CD4-positive, alpha-beta T cell treated with Interleukin-4 for 1 hour (primary cell): Measurements from ENCODE around the gene TRIM52.
"Not testable (repeated sequence)": the region's sequence is repeated elsewhere in the genome, so short reads cannot be mapped to it uniquely, and the experiment has no call there.

ENCODE experiments used
- DNase-seq, 2 donors: peaks; one replicate each; pipeline ENCODE4 v3.0.0-alpha.2; 2020 to 2022

The TRIM52 gene

DNA sequence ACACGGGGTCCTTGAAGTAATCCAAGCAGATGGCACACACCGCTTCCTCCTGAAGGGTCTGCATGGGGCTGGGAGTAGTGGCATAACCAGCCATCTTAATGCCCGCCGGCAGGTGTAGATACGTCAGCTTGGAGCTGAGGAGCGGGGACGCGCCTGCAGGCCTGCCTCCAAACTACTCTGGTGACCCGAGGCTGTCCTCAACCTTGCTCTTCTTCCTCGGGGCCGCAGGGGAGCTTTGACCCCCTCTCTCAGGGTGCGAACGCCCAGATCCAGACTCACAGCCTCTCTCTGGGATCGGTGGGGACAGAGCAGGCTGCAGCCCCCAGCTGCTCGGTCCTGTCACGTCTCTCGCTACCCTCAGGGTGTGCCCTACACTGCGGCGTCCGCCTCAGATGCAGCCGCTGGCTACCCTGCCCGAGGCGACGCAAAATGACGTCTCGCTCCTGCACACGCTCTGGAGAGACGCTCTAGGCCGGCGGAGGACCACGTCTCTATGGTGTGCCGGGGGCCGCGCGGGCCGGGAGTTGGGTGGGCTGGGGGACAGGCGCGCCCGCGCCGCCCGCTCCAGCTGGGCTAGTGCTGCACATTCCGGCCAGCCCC is at the start of gene TRIM52:
TRIM52 (minus strand) TSS at position 424 of the 600 bp plus-strand sequence; CDS start at position 94, 330 bp downstream.
- peak; percentile 93 to 94 for DNase-seq

- DNase-seq, result not testable (repeated sequence)
These were observed 26.4 kb upstream of the TRIM52 start for GRCh38 chr5:181287331-181287730.

- DNase-seq, result not testable (repeated sequence)
These were observed 25.2 kb upstream of the TRIM52 start for GRCh38 chr5:181285962-181286705.

DNA sequence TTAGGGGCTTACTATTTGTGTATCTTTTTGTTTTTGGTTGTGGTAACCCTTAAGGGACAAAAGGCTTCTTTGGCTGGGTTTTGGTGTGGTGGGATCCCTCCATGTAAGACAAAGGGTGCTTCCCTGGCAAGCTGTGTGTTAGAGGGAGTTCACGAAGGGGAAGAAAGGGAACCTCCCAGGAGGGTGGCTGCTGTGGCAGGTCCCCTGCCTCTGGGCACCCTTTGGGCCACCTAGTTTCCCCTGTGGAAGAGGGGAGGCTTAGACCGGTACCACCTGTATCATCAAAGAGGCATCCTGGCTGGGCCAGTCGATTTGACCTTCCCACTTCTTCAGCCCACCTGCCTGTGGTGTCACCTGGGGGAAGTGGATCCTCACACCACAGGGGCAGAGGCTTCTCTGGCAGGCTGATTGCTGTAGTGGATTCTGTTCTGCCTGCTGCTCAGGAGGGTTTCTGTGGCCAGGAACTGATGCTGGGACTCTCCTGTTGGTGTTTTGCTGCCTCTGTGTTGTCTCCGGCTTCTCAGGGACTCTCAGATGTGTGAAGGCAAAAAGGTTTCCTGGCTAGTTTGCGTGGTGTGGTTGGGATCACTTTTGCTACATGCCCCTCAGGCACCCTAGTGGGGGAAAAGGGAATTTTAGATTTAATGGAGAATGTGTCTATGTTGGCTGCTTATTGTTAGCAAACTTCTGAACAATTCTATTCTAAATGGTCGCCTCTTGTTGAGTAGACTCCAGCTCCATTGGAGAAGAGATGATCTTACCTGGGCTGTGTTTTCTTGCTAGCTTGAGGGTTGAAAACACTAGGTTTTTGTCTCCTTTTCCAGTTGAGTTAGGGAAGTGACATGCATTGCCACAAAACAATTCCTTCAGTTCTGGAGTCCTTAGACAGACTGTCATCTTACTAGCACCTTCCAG is 23.2 kb upstream of the TRIM52 start:
- not testable (repeated sequence) for DNase-seq

DNA sequence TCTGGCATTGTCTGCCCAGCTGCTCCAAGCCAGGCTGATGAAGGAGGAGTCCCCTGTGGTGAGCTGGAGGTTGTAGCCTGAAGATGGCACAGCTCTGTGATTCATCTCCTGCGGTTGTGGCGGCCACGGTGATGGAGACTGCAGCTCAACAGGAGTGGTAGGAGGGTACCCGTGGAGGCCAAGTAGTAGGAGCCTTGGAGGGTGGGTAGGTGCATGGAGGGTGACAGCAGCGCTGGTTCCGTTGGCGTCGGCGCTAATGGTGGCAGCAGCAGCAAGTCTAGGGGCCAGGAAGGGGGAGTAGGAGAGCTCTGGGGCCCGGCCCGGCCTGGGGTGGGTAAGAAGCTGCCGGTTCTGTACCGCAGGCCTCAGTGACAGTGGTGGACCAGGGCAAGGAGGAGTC is 22.4 kb upstream of the TRIM52 start:
- DNase-seq, result no peak

DNA sequence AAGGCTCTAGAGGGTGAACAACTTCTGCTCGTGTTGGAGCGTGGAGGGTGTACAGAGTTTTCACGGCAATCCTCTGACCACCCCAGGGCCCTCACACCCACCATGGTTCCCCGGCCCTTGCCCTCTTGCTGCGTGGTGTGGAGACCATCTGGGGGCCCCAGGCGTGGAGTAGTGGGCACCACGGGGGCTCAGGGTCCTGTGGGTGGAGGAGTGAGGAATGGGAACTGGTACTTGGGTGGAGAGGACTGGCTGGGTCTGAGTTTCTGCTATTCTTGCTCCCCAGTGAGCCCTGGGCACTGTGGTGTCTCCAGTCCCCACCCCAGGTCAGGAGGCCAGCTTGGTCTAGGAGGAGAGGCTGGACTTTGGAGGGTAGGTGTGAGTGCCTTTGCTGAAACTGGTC is 21.9 kb upstream of the TRIM52 start:
- no peak for DNase-seq

DNA sequence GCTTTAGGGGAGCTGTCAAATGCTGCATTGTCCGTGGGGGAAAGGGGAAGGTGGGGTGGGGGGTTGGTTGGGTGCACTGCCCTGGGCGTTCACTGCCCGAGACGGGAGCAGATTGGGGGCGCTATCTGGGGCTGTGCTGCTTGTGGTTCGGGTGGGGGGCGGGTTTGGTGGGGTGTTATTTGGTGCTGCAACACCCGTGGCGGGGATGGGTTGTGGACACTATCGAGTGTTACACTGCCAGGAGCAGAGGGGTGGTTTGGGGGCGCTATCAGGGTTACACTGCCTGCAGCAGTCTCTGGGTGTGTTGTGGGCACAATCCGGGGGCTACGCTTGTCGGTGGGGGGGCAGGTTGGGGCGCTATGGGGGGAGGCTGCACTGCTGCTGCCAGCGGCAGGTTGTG is 21.5 kb upstream of the TRIM52 start:
- not testable (repeated sequence) for DNase-seq

GRCh38 chr5:181281984-181282316 is 21.0 kb upstream of the TRIM52 start:
- DNase-seq, result no peak

- DNase-seq, result no peak
These were observed 20.4 kb upstream of the TRIM52 start for GRCh38 chr5:181281077-181281983.

DNA sequence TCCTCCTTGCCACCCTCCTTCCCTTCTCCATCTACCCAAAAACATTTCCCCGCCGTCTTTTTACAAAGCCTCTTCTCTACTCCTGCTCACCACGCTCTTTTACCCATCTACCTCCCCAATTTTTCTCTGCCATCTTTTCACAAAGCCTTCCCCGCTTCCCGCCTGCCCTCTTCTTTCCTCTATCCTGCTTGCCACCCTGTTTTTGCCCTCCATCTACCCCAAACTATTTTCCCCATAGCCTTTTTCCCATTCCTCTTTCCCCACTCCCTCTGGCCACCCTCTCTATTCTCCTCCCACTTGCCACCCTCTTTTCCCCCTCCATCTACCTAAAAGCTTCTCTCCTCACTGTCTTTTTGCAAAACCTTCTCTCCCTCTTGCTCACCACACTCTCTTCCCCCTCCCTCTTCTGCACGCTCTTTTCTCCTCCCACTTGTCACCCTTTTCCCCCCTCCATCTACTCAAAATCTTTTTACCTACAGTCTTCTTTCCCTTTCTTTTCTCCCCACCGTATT is 19.4 kb upstream of the TRIM52 start:
- no peak for DNase-seq

GRCh38 chr5:181273433-181273744 is 12.4 kb upstream of the TRIM52 start:
- DNase-seq, result not testable (repeated sequence)

DNA sequence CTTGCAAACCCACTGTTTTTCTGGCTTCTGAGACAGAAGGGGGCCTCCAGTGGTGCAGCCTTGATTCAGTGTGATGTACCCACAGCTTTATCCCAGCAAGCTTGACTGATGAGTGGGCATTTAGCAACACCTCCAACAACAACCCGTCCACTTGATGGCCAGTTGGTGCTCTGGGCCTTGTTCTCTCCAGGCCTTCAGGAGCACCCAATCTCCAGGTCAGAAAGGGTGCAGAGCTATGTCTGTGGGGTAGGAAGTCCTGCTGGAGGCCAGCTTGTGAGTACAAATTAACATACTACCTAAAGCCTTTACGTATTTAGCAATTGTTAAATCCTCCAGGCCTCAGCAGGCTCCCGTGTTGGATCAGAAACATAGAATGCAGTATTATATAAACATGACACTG is 10.1 kb upstream of the TRIM52 start:
- no peak for DNase-seq

DNA sequence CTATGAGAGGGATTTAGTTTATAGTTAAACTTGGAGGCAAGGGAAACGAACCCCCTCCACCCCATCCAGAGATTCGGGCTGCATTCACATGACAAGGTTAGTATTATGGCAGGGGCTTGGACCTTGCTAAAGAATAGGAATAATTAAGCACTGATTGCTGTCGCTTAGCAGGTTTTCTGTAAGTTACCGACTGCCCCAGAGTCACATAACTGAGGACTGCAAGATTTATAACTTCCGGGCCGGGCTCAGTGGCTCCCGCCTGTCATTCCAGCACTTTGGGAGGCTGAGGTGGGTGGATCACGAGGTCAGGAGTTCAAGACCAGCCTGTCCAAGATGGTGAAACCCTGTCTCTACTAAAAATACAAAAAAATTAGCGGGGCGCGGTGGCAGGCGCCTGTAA is 7.0 kb upstream of the TRIM52 start:
- not testable (repeated sequence) for DNase-seq

GRCh38 chr5:181267291-181267904 is 6.5 kb upstream of the TRIM52 start:
- DNase-seq, result not testable (repeated sequence)

DNA sequence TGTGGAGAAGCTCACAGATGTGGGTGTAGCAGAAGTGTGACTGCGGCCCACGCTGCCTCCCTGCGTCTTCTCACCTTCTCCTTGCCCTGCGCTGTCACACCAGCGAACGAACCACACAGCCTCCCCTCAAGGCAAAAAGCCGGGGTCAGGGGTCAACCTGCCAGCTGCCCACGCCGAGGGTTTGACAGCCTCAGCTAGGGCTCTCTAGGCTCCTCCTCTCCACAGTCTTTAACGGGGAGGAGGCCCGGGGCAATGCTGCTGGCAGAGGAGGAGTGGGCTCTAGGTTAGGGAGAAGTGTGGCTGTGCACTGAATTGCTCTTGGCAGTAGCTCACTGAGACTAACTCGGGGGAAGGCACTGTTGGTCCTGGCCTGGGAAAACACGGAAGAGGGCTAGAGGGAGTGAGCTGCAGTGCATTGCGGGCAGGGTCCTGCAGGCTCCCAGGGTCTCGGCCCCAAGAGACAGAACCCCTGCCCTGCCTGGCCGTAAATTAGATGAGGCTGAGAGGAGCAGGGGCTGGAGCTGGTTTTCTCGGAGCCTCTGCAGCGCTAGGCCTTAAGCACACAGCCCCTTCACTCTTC is 4.2 kb upstream of the TRIM52 start:
- no peak for DNase-seq

DNA sequence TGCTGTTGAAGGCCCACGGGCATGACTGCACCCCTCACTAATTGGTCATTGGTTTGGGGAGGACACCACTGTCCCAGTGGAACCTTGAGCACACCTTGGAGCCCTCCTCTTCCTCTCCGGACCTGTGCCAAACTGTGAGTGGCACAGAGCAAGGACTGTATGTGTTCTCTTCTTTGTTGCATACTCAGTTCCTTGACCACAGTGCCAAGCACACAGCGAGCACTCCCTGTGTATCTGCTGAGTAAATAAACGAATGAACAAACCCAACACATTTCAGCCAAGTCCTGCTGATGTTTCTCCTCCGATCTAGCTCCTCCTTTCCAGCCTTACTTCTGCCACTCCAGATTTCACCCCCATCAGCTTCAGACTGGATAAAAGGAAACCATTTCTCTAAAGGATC is 2.7 kb upstream of the TRIM52 start:
- no peak for DNase-seq

DNA sequence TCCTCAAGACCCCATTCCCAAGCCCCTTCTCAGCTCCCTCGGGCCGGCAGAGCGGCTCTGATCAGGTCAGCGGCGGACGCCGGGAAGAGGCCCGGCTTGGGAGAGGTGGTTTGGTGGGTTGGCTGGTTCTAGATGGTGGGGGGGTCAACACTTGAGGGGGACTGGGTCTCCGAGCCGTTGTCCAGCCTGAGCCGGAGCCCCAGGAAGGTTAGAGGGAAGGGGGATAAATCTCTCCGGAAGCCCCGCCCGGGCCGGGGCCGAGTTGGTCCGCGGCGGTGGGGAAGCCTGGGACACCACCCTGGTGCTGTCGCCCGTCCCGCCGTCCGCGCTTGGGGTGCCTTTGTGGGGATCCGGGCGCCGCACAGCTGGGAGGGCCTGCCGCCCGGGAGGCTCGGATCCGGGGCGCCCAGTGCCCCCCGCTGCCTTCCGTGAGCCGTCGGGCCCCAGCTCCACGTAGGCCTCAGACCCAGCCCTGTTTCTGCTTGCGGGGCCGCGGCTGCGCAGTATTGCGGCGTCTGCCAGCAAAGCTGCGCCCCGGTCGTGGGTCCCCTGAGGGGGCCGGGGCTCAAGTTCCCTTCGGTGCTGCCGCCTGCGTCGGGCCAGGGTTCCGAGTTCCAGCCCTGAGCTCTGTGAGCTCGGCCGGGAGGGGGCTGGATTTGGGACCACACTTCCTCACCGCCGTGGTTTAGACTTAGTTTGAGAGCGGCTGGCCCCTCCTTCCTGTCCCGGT is 542 bp upstream of the TRIM52 start:
- DNase-seq, result peak; percentile 80 to 84

DNA sequence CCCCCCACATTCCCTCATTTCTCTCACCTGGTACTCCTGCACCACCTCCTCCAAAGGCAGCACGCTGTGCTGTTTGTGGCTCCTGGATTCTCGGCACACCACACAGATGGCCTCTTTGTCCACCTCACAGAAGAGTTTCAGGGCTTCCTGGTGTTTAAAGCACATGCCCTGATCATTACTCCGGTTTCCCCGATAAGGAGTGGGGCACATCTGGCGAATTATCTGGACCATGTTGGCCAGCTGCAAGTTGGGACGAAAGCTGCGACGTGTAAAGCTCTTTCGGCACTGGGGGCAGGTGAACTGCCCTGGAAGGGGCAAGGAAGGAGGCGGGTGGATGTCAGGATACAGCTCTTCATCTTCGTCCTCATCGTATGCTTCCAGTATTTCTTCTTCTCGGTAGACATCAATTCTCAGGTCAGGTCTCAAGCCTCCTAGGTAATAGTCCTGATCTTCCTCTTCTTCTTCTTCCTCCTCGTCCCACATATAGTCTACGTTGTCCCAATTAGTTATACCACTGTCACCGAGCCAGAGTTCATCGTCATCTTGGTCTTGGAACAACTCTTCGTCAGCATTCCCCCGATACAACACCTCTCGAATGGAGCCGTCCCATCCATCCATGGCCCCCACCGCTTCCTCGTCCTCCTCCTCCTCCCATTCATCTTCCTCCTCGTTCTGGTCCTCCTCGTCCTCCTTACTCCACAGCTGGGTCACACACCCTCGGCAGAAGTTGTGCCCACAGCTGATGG is 796 bp downstream of the TRIM52 start:
- no peak for DNase-seq

GRCh38 chr5:181259283-181259682 is 1.7 kb downstream of the TRIM52 start:
- no peak for DNase-seq

GRCh38 chr5:181258576-181258975 is 2.4 kb downstream of the TRIM52 start:
- no peak for DNase-seq
